GM19463 (cell line): Measurements from ENCODE around the gene ZPBP2.
"Not testable (repeated sequence)": the region's sequence is repeated elsewhere in the genome, so short reads cannot be mapped to it uniquely, and the experiment has no call there.

ENCODE experiments used
- ATAC-seq: cut with Tn5 transposase; IDR thresholded peaks from one replicate; pipeline ENCODE4 v1.9.1; 2021; ENCODE audit warnings: mild to moderate bottlenecking, moderate library complexity; ENCODE audit not compliant: unreplicated experiment

The ZPBP2 gene

GRCh38 chr17:39854909-39855308 is 13.1 kb upstream of the ZPBP2 start:
- ATAC-seq, result no peak

DNA sequence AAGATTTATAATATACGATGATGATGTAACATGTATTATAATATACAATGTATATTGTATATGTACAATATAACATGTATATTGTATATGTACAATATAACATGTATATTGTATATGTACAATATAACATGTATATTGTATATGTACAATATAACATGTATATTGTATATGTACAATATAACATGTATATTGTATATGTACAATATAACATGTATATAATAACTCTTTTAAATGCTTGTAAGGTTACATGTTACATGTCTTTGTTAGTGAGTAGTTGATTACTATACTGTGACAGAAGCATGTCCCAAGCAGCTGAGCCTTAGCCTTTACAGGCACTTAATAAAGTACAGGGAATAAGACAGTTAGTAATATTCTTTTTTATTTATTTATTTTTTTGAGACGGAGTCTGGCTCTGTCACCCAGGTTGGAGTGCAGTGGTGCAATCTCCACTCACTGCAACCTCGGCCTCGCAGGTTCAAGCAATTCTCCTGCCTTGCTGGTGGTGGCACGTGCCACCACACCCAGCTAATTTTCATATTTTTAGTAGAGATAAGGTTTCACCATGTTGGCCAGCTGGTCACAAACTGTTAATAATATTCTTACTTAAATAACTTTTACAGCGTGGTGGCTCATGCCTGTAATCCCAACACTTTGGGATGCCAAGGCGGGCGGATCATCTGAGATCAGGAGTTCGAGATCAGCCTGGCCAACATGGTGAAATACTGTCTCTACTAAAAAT is 11.9 kb upstream of the ZPBP2 start:
- ATAC-seq, result not testable (repeated sequence)

- ATAC-seq, result no peak
These were observed 6.8 kb upstream of the ZPBP2 start for GRCh38 chr17:39861235-39861634.

DNA sequence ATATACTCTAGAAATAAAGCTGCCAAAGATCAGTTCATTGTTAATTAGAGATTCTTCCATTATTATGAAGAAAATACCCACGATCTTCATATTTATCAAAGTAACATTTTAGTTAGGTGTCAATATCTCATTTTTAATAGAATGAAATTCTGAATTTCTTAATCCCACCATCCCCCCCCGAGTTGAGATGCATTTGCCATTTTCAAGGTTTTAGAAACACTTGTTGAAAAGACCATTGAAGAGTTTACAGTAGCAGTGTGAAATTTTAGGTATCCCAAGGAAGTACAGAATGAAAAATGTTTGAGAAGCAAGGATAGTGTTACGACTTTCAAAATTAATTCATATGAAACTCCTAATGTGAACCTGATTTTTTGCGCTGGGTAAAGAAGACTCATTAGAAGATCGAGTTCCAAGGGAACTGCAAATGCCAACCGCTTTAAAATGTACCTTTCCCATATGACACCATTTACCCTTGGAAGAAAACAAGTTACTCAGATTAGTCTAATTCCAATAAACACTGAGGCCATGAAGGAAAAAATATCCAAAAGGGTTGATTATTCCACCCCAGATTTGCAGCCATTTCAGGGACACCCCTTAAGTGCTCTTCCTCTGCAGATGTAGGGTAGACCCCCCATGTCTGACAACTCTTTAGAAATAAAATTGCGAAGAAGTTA is 4.6 kb upstream of the ZPBP2 start:
- ATAC-seq, result no peak

GRCh38 chr17:39863918-39864746 is 3.9 kb upstream of the ZPBP2 start, which contains the start of gene IKZF3:
TSS of gene IKZF3 (minus strand) at chr17:39864312. CDS start at chr17:39864126, 186 bp downstream.
- ATAC-seq, result peak; percentile 40

DNA sequence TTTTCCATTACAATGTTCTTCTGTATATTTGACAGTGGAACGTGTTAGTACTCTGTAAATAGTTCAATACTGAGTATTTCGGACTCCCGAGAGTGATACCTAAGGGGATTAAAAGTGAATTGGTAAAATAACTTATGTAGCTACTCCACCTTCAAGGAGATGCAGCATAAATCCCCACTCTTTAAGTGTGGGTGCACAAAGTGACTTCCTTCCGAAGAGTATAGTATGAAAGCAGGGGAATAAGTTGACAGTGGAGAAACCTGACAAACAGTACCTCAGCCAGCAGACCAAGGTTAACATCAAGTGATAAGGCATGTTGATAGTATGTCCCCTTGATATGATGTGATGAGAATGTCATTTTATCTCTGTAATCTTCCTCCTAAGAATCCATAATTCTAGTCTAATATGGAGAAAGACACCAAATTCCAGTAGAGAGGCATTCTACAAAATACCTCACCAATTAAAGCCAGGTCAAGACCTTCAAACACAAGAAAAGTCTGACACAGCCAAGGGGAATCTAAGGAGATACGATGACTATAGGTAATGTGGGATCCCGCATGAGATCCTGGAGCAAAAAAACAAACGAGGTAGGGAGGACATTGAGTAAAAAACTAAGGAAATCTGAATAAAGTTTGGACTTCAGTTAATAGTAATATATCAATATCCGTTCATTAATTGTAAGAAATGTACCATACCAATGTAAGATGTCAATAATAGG is 1.8 kb upstream of the ZPBP2 start:
- no peak for ATAC-seq

- ATAC-seq, result peak; percentile 65
These were observed 720 bp upstream of the ZPBP2 start for GRCh38 chr17:39867084-39867879.

DNA sequence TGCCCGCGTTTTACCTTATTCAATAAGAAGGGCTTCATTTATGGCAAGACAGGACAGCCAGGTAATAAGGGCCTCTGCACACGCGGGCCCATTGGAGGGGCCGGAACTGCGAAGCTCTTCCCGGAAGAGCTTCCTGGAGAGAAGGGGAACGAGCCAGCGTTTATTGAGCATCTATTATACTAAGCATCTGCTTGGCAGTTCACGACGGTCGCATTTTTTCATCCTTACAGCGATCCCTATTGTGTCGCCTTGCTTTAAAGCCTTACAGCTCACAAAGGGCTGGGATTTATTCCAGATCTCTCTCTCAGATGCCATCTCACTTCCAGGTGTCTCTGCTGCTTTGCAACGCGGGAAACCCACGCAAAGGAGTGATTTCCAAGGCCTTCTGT is 546 bp downstream of the ZPBP2 start:
- no peak for ATAC-seq

- ATAC-seq, result no peak
These were observed 2.8 kb downstream of the ZPBP2 start for GRCh38 chr17:39870776-39871175.

GRCh38 chr17:39871801-39872200 is 3.8 kb downstream of the ZPBP2 start:
- no peak for ATAC-seq

DNA sequence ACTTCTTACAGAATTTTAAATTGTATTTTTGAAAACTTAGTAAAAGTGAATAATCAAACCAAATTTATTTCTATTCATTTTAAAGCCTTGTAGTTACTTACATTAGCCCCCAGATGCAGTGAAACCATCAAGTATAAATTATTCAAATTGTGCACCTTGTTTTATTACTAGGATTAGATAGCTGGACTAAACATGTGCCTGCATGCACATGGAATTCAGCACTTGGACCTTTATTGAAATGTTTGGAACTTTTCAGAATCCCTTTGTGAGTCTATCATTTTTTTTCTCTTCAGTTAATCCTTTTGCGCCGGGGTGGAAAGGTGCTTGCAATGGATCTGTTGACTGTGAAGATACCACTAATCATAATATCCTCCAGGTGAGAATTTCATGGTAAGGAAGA is 4.7 kb downstream of the ZPBP2 start:
- no peak for ATAC-seq

- not testable (repeated sequence) for ATAC-seq
These were observed 18.1 kb downstream of the ZPBP2 start for GRCh38 chr17:39886102-39886501.

GRCh38 chr17:39887078-39887477 is 19.1 kb downstream of the ZPBP2 start:
- ATAC-seq, result no peak

DNA sequence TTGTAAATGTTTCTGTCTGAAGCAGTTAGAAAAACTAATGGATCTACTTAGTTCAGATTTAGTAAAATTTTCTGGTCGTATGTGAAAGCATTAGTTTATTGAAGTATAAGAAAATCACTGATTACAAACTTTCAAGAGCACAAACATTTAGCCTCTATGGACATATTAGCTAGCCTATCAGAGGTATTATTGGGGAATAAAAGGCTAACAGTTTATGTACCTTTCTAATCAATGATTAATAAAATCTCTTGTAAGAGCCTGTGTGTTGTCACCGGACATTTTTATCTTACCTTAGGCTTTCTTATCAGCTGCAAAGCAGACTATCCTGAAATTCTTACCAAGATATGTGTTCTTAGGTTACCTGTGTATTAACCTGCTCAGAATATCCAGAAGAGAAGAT is 21.2 kb downstream of the ZPBP2 start:
- no peak for ATAC-seq

DNA sequence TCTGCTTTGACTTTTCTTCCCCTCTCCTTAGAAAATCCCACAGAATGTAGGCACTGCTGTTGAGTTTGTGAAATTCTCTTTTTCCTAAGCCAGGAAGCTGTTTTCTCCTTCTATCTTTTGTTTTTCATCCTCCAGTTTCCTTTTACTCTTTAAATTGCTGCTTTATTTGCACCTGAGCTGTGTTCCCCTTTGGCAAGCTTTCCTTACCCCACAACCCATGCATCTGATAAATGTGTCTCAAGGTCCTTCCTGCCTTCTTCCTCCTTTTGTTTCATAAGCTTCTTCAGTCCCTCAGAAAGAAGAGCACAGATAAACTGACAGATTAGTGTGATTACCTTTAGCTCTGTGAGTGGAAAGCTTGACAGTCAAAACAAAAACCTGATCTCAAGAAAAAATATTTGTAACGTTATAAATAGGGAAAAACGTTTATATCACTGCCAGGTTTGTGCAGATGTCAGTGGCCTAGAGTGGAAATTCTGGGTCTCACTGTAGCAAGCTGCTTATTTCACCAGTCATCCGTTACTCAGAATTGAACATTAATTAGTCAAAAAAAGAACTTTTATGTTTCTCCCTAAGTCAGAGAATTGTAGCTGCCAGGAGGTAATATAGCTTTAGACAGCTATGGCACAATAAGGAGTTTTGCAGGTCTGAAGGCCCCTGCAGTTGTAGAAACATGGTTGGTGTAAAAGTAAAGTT is 26.8 kb downstream of the ZPBP2 start:
- ATAC-seq, result no peak

- no peak for ATAC-seq
These were observed 30.1 kb downstream of the ZPBP2 start for GRCh38 chr17:39898088-39898487.

DNA sequence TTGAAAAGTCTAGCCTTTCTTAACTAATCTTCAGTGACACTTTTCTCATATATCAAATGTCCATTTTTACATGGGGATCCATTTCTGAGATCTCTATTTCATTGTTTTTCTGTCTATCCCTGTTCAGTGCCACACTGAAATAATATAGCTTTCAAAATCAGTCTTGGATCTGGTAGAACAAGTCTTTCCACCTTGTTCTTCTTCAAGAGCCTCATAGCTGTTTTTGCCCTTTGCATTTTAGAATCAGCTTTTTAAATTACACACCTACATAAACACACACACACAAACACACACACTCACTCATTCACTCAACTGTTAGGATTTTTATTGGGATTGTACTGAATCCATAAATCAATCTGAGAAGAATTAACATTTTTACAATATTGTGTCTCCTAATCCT is 31.2 kb downstream of the ZPBP2 start:
- ATAC-seq, result no peak

DNA sequence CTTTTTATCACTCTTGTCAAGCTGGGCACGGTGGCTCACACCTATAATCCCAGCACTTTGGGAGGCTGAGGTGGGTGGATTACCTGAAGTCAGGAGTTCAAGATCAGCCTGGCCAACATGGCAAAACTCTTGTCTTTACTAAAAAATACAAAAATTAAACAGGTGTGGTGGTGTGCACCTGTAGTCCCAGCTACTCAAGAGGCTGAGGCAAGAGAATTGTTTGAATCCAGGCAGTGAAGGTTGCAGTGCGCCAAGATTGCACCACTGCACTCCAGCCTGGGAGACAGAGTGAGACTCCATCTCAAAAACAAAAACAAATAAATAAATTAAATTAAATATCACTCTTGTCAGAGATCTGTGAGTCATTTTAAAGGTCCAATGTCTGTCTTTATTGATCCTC is 34.0 kb downstream of the ZPBP2 start:
- not testable (repeated sequence) for ATAC-seq

GRCh38 chr17:39903158-39903884 is 35.3 kb downstream of the ZPBP2 start:
- no peak for ATAC-seq
